ENCODE data around the gene CLTCL1. TPM values are rescaled to one million over a fixed set of nuclear protein-coding genes. Genes with fewer than 3 reads are reported as not detected.

Gene CLTCL1
- total RNA-seq, 1 donor from 2014 or later: 28.2 TPM

GRCh38 chr22:19149991-19150390 is 141.5 kb downstream of the CLTCL1 start, which contains the start of gene GSC2:
Gene GSC2 (minus strand): TSS chr22:19150292. CDS start chr22:19150283, 9 bp downstream.
- no peak within 1 kb of the TSS for H3K4me3 ChIP-seq (ENCODE audit: low read depth, low read length)
- DNase-seq (ENCODE audit: low read depth): no peak
- no peaks in the 10 kb centered on the region for H3K36me3 ChIP-seq (ENCODE audit: control insufficient read depth, insufficient read depth, low read length)
- peaks cover 54% of the 10 kb centered on the region for H3K27me3 ChIP-seq (ENCODE audit: control insufficient read depth, insufficient read depth, low read length)
- no peak for TF ChIP-seq CTCF (IDR thresholded peaks at IDR 0.05; ENCODE audit: insufficient read depth, low read length, poor library complexity, severe bottlenecking)

GRCh38 chr22:19149047-19149883 is 142.3 kb downstream of the CLTCL1 start:
- H3K4me3 ChIP-seq (ENCODE audit: low read depth, low read length): no peak overlapping the region
- no peak for TF ChIP-seq CTCF (IDR thresholded peaks at IDR 0.05; ENCODE audit: insufficient read depth, low read length, poor library complexity, severe bottlenecking)
- peaks cover 53% of the 10 kb centered on the region for H3K27me3 ChIP-seq (ENCODE audit: control insufficient read depth, insufficient read depth, low read length)
- H3K36me3 ChIP-seq (ENCODE audit: control insufficient read depth, insufficient read depth, low read length): no peaks in the 10 kb centered on the region
- no peak for DNase-seq (ENCODE audit: low read depth)

- no peaks in the 10 kb centered on the region for H3K36me3 ChIP-seq (ENCODE audit: control insufficient read depth, insufficient read depth, low read length)
- DNase-seq (ENCODE audit: low read depth): no peak
- no peak for TF ChIP-seq CTCF (IDR thresholded peaks at IDR 0.05; ENCODE audit: insufficient read depth, low read length, poor library complexity, severe bottlenecking)
These were observed 143.0 kb downstream of the CLTCL1 start for GRCh38 chr22:19148417-19149046.

GRCh38 chr22:19147195-19147780 is 144.2 kb downstream of the CLTCL1 start:
- TF ChIP-seq CTCF (IDR thresholded peaks at IDR 0.05; ENCODE audit: insufficient read depth, low read length, poor library complexity, severe bottlenecking): no peak
- Histone ChIP-seq H3K27me3 (ENCODE audit: control insufficient read depth, insufficient read depth, low read length) (peaks cover 47% of the 10 kb centered on the region), H3K4me3 (ENCODE audit: low read depth, low read length) (no peak overlapping the region), H3K36me3 (ENCODE audit: control insufficient read depth, insufficient read depth, low read length) (peaks cover under 1% of the 10 kb centered on the region)
- DNase-seq (ENCODE audit: low read depth): no peak

More at GRCh38 chr22:19148417-19149046, 143.0 kb downstream of the CLTCL1 start:
- H3K4me3 ChIP-seq (ENCODE audit: low read depth, low read length): no peak overlapping the region
- peaks cover 53% of the 10 kb centered on the region for H3K27me3 ChIP-seq (ENCODE audit: control insufficient read depth, insufficient read depth, low read length)

- no peak for DNase-seq (ENCODE audit: low read depth)
- Histone ChIP-seq H3K27me3 (ENCODE audit: control insufficient read depth, insufficient read depth, low read length) (peaks cover 38% of the 10 kb centered on the region), H3K4me3 (ENCODE audit: low read depth, low read length) (no peak overlapping the region), H3K36me3 (ENCODE audit: control insufficient read depth, insufficient read depth, low read length) (peaks cover 2% of the 10 kb centered on the region)
- no peak for TF ChIP-seq CTCF (IDR thresholded peaks at IDR 0.05; ENCODE audit: insufficient read depth, low read length, poor library complexity, severe bottlenecking)
These were observed 145.1 kb downstream of the CLTCL1 start for GRCh38 chr22:19146215-19146968.
